ENCODE measurements around the gene PPIL1.
"Not testable (repeated sequence)": the region's sequence is repeated elsewhere in the genome, so short reads cannot be mapped to it uniquely, and the experiment has no call there.

Gene PPIL1

GRCh38 chr6:36906539-36907325 is 32.1 kb upstream of the PPIL1 start:
- TF ChIP-seq CTCF (conservative IDR thresholded peaks at IDR 0.05; ENCODE audit: control insufficient read depth, insufficient read depth, low read depth, low read length): no peak
- no peak overlapping the region for H3K4me3 ChIP-seq (ENCODE audit: control insufficient read depth, low read depth, low read length)
- no peak for DNase-seq (ENCODE audit: low read depth)

- TF ChIP-seq CTCF (conservative IDR thresholded peaks at IDR 0.05; ENCODE audit: control insufficient read depth, insufficient read depth, low read depth, low read length): no peak
- H3K4me3 ChIP-seq (ENCODE audit: control insufficient read depth, low read depth, low read length): no peak overlapping the region
- DNase-seq (ENCODE audit: low read depth): no peak
Observed at GRCh38 chr6:36904851-36905393, 30.3 kb upstream of the PPIL1 start.

GRCh38 chr6:36904114-36904513 is 29.5 kb upstream of the PPIL1 start:
- DNase-seq (ENCODE audit: low read depth): no peak
- TF ChIP-seq CTCF (conservative IDR thresholded peaks at IDR 0.05; ENCODE audit: control insufficient read depth, insufficient read depth, low read depth, low read length): no peak
- no peak overlapping the region for H3K4me3 ChIP-seq (ENCODE audit: control insufficient read depth, low read depth, low read length)

- TF ChIP-seq CTCF (conservative IDR thresholded peaks at IDR 0.05; ENCODE audit: control insufficient read depth, insufficient read depth, low read depth, low read length): no peak
- DNase-seq (ENCODE audit: low read depth): no peak
- H3K4me3 ChIP-seq (ENCODE audit: control insufficient read depth, low read depth, low read length): no peak overlapping the region
Observed at GRCh38 chr6:36897609-36898008, 23.0 kb upstream of the PPIL1 start.

GRCh38 chr6:36893976-36894932 is 19.7 kb upstream of the PPIL1 start:
- no peak for TF ChIP-seq CTCF (conservative IDR thresholded peaks at IDR 0.05; ENCODE audit: control insufficient read depth, insufficient read depth, low read depth, low read length)
- DNase-seq (ENCODE audit: low read depth): no peak
- no peak overlapping the region for H3K4me3 ChIP-seq (ENCODE audit: control insufficient read depth, low read depth, low read length)

- not testable (repeated sequence) for H3K4me3 ChIP-seq (ENCODE audit: control insufficient read depth, low read depth, low read length); DNase-seq (ENCODE audit: low read depth)
Observed at GRCh38 chr6:36891153-36891552, 16.6 kb upstream of the PPIL1 start.
